DND-41 (cell line): Measurements from ENCODE around the gene KCNN1.

Source experiments
- CTCF ChIP-seq: IDR thresholded peaks from 2 replicates; pipeline ENCODE4 v1.5.1; 2012; ENCODE audit warnings: borderline replicate concordance, low read length, moderate library complexity, mild to moderate bottlenecking; ENCODE audit not compliant: poor library complexity, severe bottlenecking; ENCODE audit errors: extremely low read depth
- EZH2 ChIP-seq: IDR thresholded peaks from 3 replicates; pipeline ENCODE4 v1.6.1; 2012; ENCODE audit warnings: borderline replicate concordance, low read depth, mild to moderate bottlenecking, moderate library complexity, low read length, inconsistent platforms; ENCODE audit not compliant: severe bottlenecking

DNA sequence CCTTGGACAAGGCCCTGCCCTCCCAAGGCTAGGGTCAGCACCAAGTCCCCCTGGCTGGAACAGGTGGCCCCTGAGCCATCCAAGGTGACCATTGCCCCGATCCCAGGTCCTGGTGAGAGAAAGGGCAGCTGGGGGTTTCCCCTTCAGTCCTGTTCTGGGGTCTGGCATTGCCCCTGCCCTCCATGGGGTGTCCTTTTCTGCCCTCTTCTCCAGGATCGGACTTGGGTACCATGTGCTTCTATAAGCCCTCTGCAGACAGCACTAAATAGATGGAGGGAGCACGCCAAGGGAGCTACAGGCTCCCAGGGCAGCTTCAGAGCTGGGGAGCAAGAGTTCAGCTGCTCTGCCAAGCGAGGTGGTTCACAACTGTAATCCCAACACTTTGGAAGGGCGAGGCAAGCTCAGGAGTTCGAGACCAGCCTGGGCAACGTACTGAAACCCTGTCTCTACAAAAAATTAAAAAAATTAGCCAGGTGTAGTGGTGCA is 13.5 kb upstream of the KCNN1 start:
- TF ChIP-seq CTCF (no peak), EZH2 (no peak)
